C4-2B (cell line): ENCODE results near the gene APCDD1.

Experiments
- H3K27ac ChIP-seq: fragments of 450-650 bp; 2 replicates; pipeline ENCODE4 v1.5.1; 2017
- ZFX ChIP-seq: fragments of 450-650 bp; IDR thresholded peaks from 2 replicates; pipeline ENCODE4 v1.6.1; 2017
- TF ChIP-seq, protein P1 (sequence below): fragments of 450-650 bp; conservative IDR thresholded peaks from 2 replicates; pipeline ENCODE4 v1.5.1; 2017; ENCODE audit warnings: mild to moderate bottlenecking

Gene APCDD1

DNA sequence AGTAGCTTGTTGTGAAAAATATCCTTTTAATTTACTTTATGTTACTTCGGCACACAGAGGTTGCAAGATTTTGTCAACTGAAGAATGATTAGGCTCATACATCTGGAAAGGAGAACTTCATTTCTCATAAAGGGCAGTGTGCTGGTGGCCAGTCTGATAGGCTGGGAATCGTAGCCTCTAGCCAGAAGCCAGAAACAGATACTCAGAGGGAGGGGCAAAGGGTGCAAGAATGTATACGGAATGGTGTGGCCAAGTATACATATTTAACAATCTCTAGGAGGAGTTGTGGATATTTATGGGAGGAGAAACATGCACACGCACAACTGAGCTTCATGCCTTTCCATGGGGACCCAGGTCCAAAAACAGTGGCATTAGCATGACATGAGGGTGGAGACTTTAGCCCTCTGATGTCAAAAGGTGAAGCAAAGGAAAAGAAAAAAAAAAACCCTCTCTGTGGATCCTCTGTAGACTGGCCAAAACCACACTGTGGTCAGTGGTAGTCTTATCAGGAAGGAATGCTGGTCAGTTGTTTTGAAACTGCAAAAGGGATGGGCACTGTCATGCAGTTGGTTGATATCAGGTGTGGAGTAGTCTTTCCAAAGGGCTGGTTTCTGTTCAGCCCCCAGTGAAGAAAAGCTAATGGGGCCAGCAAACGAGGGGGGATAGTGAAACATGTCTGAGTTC is 34.9 kb upstream of the APCDD1 start:
- H3K27ac ChIP-seq = no peak overlapping the region
- TF ChIP-seq, protein P1, sequence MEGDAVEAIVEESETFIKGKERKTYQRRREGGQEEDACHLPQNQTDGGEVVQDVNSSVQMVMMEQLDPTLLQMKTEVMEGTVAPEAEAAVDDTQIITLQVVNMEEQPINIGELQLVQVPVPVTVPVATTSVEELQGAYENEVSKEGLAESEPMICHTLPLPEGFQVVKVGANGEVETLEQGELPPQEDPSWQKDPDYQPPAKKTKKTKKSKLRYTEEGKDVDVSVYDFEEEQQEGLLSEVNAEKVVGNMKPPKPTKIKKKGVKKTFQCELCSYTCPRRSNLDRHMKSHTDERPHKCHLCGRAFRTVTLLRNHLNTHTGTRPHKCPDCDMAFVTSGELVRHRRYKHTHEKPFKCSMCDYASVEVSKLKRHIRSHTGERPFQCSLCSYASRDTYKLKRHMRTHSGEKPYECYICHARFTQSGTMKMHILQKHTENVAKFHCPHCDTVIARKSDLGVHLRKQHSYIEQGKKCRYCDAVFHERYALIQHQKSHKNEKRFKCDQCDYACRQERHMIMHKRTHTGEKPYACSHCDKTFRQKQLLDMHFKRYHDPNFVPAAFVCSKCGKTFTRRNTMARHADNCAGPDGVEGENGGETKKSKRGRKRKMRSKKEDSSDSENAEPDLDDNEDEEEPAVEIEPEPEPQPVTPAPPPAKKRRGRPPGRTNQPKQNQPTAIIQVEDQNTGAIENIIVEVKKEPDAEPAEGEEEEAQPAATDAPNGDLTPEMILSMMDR = no peak
- no peak for TF ChIP-seq ZFX

GRCh38 chr18:10420561-10421352 is 33.7 kb upstream of the APCDD1 start:
- H3K27ac ChIP-seq = no peak overlapping the region
- TF ChIP-seq, protein P1 = no peak
- TF ChIP-seq ZFX = no peak

- H3K27ac ChIP-seq = no peak overlapping the region
- TF ChIP-seq, protein P1 = no peak
- TF ChIP-seq ZFX = no peak
Observed at GRCh38 chr18:10421859-10422258, 32.6 kb upstream of the APCDD1 start.

DNA sequence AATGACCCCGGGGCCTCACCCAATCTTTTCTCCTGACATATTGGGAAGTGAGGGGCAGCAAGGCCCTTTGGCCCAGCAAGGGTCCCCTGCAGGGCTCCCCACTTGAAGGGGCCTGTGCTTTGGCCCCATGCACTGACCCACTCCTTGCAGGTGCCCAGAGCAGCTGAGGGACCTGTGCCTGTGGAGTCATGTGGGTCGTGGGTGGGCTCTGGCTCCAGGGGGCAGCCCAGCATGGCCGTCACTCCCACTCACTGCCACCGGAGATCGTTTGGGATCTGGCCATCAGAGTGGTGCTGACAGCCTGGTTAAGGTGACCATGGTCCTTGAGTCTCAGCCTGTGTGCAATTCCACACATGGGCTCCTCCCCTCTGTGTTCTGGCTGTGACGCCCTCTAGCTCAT is 31.7 kb upstream of the APCDD1 start:
- H3K27ac ChIP-seq = no peak overlapping the region
- TF ChIP-seq, protein P1 = no peak
- no peak for TF ChIP-seq ZFX

GRCh38 chr18:10424585-10425307 is 29.7 kb upstream of the APCDD1 start:
- H3K27ac ChIP-seq = no peak overlapping the region
- TF ChIP-seq ZFX = no peak
- TF ChIP-seq, protein P1 = no peak

DNA sequence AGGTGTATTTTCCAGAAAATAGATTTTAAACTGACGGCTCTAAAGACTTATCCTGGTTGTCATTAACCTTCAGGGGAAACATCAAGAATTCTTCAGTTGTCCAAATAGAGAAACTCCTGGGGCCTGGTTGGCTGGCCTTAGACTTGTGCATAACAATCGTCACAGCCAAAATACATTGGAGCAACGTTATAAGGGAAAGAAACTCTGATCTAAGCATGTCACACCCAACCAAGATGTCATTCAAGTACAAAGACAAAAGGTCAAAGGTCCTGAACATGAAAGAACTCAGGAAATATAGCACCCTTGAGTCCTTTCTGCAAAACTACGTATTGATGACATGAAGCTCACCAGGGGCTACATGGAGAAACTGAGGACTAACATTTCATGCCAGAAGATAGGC is 23.8 kb upstream of the APCDD1 start:
- H3K27ac ChIP-seq = no peak overlapping the region
- TF ChIP-seq, protein P1 = no peak
- no peak for TF ChIP-seq ZFX

- no peak overlapping the region for H3K27ac ChIP-seq
- TF ChIP-seq, protein P1 = no peak
- TF ChIP-seq ZFX = no peak
Observed at GRCh38 chr18:10431680-10432079, 22.8 kb upstream of the APCDD1 start.
